Gastroesophageal sphincter (tissue), 4 donors: Measurements from ENCODE around the gene PIAS2. TPM values are rescaled to one million over a fixed set of nuclear protein-coding genes. Genes with fewer than 3 reads are reported as not detected.

Experiments
- ATAC-seq: fragments of 150-250 bp; one replicate; pipeline ENCODE4 v1.9.1; 2016; ENCODE audit warnings: mild to moderate bottlenecking, moderate library complexity
- H3K27ac ChIP-seq, 4 donors: fragments of 200-600 bp; sonication (generic) in 3 of 4; 1 replicate in 3 of 4; 2 replicates in 1 of 4; pipeline ENCODE4 v1.5.1; 2016 to 2019
- H3K27me3 ChIP-seq: fragments of 200-600 bp; sonication (generic); one replicate; pipeline ENCODE4 v1.5.1; 2019
- H3K36me3 ChIP-seq, 2 donors: fragments of 200-600 bp; sonication (generic); one replicate each; pipeline ENCODE4 v1.5.1; 2019; ENCODE audit warnings: control low read depth in 1 of 2
- H3K4me1 ChIP-seq, 3 donors: fragments of 200-600 bp; sonication (generic); 1 replicate in 2 of 3; 2 replicates in 1 of 3; pipeline ENCODE4 v1.5.1; 2016 to 2019; ENCODE audit warnings: control low read depth in 2 of 3
- H3K4me3 ChIP-seq, 2 donors: fragments of 200-600 bp; sonication (generic); one replicate each; pipeline ENCODE4 v1.5.1; 2019; ENCODE audit warnings: mild to moderate bottlenecking in 1 of 2, moderate library complexity in 1 of 2
- H3K9me3 ChIP-seq, 3 donors: fragments of 200-600 bp; sonication (generic); one replicate each; pipeline ENCODE4 v1.5.1; 2017 to 2019; ENCODE audit warnings: control low read depth in 2 of 3
- EP300 ChIP-seq: sonication (generic); formaldehyde crosslinking; IDR thresholded peaks from one replicate; pipeline ENCODE4 v1.6.1; 2017; ENCODE audit warnings: antibody characterized with exemption, mild to moderate bottlenecking
- POLR2A ChIP-seq, 2 donors: fragments of 450-650 bp; IDR thresholded peaks; one replicate each; pipeline ENCODE4 v1.6.1; 2017; ENCODE audit warnings: antibody characterized with exemption in 2 of 2, mild to moderate bottlenecking in 2 of 2, moderate library complexity in 1 of 2
- POLR2AphosphoS5 ChIP-seq: sonication (generic); formaldehyde crosslinking; IDR thresholded peaks from one replicate; pipeline ENCODE4 v1.6.1; 2017; ENCODE audit warnings: antibody characterized with exemption
- WGBS, 2 donors: methylation state at CpG; one replicate each; pipeline ENCODE4 v1.1.5; 2018; ENCODE audit warnings: low coverage in 1 of 2; 5-methylcytosine and 5-hydroxymethylcytosine counted together
- total RNA-seq, 4 donors: library from RNA; depleted of rRNA; stranded (reverse); fragments of >200 nt; gene quantifications; one replicate each; pipeline ENCODE4 v1.1.0, GENCODE V29; 2016
- TF ChIP-seq, protein P1 (sequence below), 4 experiments: fragments of 200-600 bp in 2 of 4; fragments of 450-650 bp in 2 of 4; sonication (generic) in 1 of 4; IDR thresholded peaks; one replicate each; pipeline ENCODE4 v1.5.1; 2017 to 2019; ENCODE audit warnings: antibody characterized with exemption in 4 of 4, mild to moderate bottlenecking in 2 of 4, moderate library complexity in 2 of 4

PIAS2 gene
- total RNA-seq, 4 donors from 2014 or later, result 26.4 to 31.0 (median 28.1) TPM

DNA sequence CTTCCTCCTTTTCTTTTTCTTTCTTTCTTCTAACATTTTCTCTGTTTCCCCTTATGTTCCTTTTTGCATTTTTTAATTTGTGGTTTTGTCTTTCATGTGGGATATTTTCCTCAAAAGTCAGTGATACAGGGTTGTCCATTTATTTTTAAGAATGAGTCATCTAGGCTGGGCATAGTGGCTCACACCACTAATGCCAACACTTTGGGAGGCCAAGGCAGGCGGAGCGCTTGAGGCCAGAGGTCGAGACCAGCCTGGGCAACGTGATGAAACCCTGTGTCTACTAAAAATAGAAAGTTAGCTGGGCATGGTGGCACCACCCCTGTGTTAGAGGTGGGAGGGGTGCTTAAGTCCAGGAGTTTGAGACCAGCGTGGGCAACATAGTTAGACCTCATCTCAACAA lies 35.9 kb upstream of the PIAS2 start:
- H3K4me1 ChIP-seq, result no peaks in the 10 kb centered on the region
- no peak overlapping the region for H3K4me3 ChIP-seq
- H3K9me3 ChIP-seq, result no peaks in the 10 kb centered on the region
- peaks cover 3% of the 10 kb centered on the region for H3K27me3 ChIP-seq
- no peaks in the 10 kb centered on the region for H3K36me3 ChIP-seq
- H3K27ac ChIP-seq, result no peak overlapping the region
- ATAC-seq, result no peak
- 76% methylated on average over 3 of the region's 5 CpGs; no CpG with 5 or more reads in 1 of the 2 donors for WGBS, 2 donors
- TF ChIP-seq POLR2AphosphoS5, result no peak
- no peak for TF ChIP-seq POLR2A (IDR thresholded peaks at IDR 0.05)
- no peak for TF ChIP-seq EP300
- TF ChIP-seq, protein P1, sequence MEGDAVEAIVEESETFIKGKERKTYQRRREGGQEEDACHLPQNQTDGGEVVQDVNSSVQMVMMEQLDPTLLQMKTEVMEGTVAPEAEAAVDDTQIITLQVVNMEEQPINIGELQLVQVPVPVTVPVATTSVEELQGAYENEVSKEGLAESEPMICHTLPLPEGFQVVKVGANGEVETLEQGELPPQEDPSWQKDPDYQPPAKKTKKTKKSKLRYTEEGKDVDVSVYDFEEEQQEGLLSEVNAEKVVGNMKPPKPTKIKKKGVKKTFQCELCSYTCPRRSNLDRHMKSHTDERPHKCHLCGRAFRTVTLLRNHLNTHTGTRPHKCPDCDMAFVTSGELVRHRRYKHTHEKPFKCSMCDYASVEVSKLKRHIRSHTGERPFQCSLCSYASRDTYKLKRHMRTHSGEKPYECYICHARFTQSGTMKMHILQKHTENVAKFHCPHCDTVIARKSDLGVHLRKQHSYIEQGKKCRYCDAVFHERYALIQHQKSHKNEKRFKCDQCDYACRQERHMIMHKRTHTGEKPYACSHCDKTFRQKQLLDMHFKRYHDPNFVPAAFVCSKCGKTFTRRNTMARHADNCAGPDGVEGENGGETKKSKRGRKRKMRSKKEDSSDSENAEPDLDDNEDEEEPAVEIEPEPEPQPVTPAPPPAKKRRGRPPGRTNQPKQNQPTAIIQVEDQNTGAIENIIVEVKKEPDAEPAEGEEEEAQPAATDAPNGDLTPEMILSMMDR (IDR thresholded peaks at IDR 0.05), result no peak

DNA sequence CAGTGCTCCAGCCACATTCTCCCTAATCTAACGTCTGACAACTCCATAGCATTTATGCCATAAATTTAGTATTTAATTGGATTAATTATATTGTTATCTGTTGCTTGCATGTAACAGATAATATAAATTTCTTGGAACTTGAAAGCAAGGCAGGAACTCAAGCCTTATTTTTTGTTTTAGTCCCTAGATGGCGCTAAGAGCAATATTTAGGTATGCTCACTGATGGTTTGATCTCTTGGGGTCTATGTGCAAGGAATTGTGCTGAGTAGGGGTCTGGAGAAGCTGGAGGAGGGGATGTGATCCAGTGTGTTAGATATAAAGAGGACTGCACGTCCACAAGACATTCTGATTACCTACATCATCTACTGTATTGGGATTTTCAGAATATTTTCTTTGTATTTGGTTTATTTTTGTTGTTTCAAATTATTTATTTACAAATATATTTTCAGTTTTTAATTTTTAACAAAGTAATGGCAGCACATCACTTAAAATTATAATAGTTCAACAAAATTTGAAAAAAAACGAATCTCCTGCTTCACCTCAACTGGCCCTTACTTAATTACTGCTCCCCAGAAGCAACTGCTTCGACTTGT lies 32.9 kb upstream of the PIAS2 start:
- 53 to 69% methylated on average over 4 to 5 of the region's 5 CpGs for WGBS, 2 donors
- peaks cover 3% of the 10 kb centered on the region for H3K27me3 ChIP-seq
- no peak for ATAC-seq
- TF ChIP-seq EP300, result no peak
- TF ChIP-seq POLR2A (IDR thresholded peaks at IDR 0.05), result no peak
- TF ChIP-seq, protein P1 (IDR thresholded peaks at IDR 0.05), result peak in 1 of 4 experiments; percentile 14
- no peaks in the 10 kb centered on the region for H3K36me3 ChIP-seq
- no peaks in the 10 kb centered on the region for H3K9me3 ChIP-seq
- no peak overlapping the region for H3K27ac ChIP-seq
- no peaks in the 10 kb centered on the region for H3K4me1 ChIP-seq
- H3K4me3 ChIP-seq, result no peak overlapping the region

DNA sequence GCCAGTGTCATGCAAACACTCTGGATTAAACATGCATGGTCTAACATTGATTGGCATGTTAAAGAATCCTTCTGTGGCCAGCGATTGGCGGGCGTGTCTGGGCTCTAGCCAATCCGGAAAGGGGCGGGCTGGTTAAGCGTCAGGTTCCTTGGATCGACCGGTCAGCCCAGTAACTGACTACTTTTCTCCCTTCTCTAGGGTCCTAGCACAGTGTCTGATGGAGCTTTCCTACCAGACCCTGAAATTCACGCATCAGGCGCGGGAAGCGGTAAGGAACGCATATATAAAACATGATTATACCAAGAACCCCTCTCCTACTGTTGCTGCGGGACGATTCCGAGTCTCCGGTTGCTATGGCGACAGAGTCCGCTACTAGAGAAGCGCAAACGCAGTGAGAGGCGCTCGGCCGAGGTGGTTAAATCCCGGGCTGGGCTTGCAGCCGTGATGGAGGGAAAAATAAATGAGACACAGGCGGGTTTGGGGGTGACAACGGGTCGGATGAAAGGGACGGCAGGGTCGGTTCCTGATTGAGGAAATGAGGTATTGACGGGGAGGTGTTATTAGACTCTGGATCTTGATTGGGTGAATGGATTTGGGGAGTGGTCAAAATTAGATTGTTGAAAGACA lies 29.5 kb upstream of the PIAS2 start:
- WGBS, 2 donors, result 0 to 1% methylated on average over 5 to 22 of the region's 32 CpGs
- no peak for TF ChIP-seq EP300
- TF ChIP-seq, protein P1 (IDR thresholded peaks at IDR 0.05), result no peak
- TF ChIP-seq POLR2A (IDR thresholded peaks at IDR 0.05), result no peak
- TF ChIP-seq POLR2AphosphoS5, result no peak

DNA sequence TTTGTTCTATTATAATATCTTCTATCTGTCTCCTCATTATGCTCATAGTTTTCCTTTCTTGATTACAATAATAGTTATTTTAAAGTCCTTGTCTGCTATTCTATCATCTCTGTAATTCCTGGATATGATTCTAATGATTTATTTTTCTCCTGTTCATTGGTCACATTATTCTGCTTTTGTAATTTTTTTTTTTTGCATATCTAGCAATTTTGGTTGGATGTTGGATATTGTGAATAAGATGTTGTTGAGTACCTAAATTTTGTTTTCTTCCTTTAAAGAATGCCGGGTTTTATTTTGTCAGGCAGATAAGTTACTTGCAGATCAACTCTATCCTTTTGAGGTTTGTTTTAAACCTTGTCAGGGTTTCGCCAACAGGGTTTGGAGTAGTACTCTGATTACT lies 25.3 kb upstream of the PIAS2 start:
- Histone ChIP-seq H3K4me1 (peaks cover 0 to 18% (median 3%) of the 10 kb centered on the region in 3 donors), H3K27me3 (no peaks in the 10 kb centered on the region), H3K36me3 (no peaks in the 10 kb centered on the region), H3K9me3 (no peaks in the 10 kb centered on the region), H3K4me3 (no peak overlapping the region), H3K27ac (no peak overlapping the region)
- TF ChIP-seq POLR2AphosphoS5, result no peak
- TF ChIP-seq, protein P1 (IDR thresholded peaks at IDR 0.05), result no peak
- no peak for TF ChIP-seq POLR2A (IDR thresholded peaks at IDR 0.05)
- no peak for TF ChIP-seq EP300
- ATAC-seq, result no peak
- 86% methylated on average over 2 of the region's 2 CpGs; no CpG with 5 or more reads in 1 of the 2 donors for WGBS, 2 donors

More for the DNA sequence above, 29.5 kb upstream of the PIAS2 start:
- Histone ChIP-seq H3K27me3 (peaks cover 3% of the 10 kb centered on the region), H3K36me3 (no peaks in the 10 kb centered on the region), H3K27ac (no peak overlapping the region), H3K4me3 (peak overlapping the region; percentile 47 to 53), H3K9me3 (no peaks in the 10 kb centered on the region), H3K4me1 (no peaks in the 10 kb centered on the region)
- peak; percentile 83 for ATAC-seq
